Liver (tissue), 9 donors: Measurements from ENCODE around the gene RPS6KC1. TPM values are rescaled to one million over a fixed set of nuclear protein-coding genes. Genes with fewer than 3 reads are reported as not detected.
A peak's percentile ranks its signal among the peaks of the same experiment; 100 is the strongest.

Source experiments
- DNase-seq: peaks from one replicate; pipeline ENCODE4 v3.0.0-alpha.2; 2017; ENCODE audit warnings: low spot score
- H3K27ac ChIP-seq, 2 donors: one replicate each; pipeline ENCODE4 v1.7.0; 2013; ENCODE audit warnings: inconsistent platforms in 2 of 2, low read length in 2 of 2, control low read depth in 1 of 2, low read depth in 1 of 2, mild to moderate bottlenecking in 1 of 2
- H3K27me3 ChIP-seq, 4 donors: one replicate each; pipeline versions ENCODE4 v1.6.1 to v1.7.0; 2013; ENCODE audit warnings: low read length in 3 of 4, inconsistent platforms in 1 of 4, mild to moderate bottlenecking in 1 of 4, moderate library complexity in 1 of 4; ENCODE audit not compliant: control insufficient read depth in 4 of 4, insufficient read depth in 4 of 4
- H3K36me3 ChIP-seq, 4 donors: one replicate each; pipeline versions ENCODE4 v1.6.1 to v1.7.0; 2013; ENCODE audit warnings: low read length in 3 of 4, mild to moderate bottlenecking in 3 of 4, low read depth in 1 of 4, moderate library complexity in 1 of 4; ENCODE audit not compliant: control insufficient read depth in 4 of 4, insufficient read depth in 3 of 4
- H3K4me1 ChIP-seq, 4 donors: one replicate each; pipeline versions ENCODE4 v1.6.1 to v1.7.0; 2013; ENCODE audit warnings: low read length in 3 of 4, mild to moderate bottlenecking in 3 of 4, moderate library complexity in 1 of 4; ENCODE audit not compliant: control insufficient read depth in 4 of 4, insufficient read depth in 4 of 4
- H3K4me3 ChIP-seq, 3 donors: one replicate each; pipeline versions ENCODE4 v1.6.1 to v1.7.0; 2013; ENCODE audit warnings: low read length in 3 of 3, control low read depth in 1 of 3, low read depth in 1 of 3, mild to moderate bottlenecking in 1 of 3
- H3K9ac ChIP-seq, 2 donors: one replicate each; pipeline ENCODE4 v1.7.0; 2013; ENCODE audit warnings: low read length in 2 of 2, mild to moderate bottlenecking in 2 of 2, moderate library complexity in 2 of 2, control low read depth in 1 of 2, low read depth in 1 of 2
- H3K9me3 ChIP-seq, 4 donors: one replicate each; pipeline versions ENCODE4 v1.6.1 to v1.7.0; 2013; ENCODE audit warnings: low read length in 3 of 4; ENCODE audit not compliant: control insufficient read depth in 4 of 4
- ATF3 ChIP-seq: IDR thresholded peaks from 2 replicates; pipeline ENCODE4 v1.6.1; 2016; ENCODE audit warnings: antibody characterized with exemption
- CTCF ChIP-seq: fragments of 150-350 bp; IDR thresholded peaks from 2 replicates; pipeline ENCODE4 v1.5.1; 2017; ENCODE audit warnings: improper control_type of control experiment, low read depth, low read length; ENCODE audit not compliant: missing input control
- EGR1 ChIP-seq, 2 donors: IDR thresholded peaks; 2 replicates each; pipeline ENCODE4 v1.6.1; 2016 to 2018; ENCODE audit warnings: antibody characterized with exemption in 2 of 2, low read depth in 2 of 2
- FOXA2 ChIP-seq: IDR thresholded peaks from 2 replicates; pipeline ENCODE4 v1.6.1; 2016; ENCODE audit warnings: antibody characterized with exemption
- GABPA ChIP-seq, 2 donors: IDR thresholded peaks in 1 of 2; conservative IDR thresholded peaks in 1 of 2; 2 replicates each; pipeline ENCODE4 v1.6.1; 2016; ENCODE audit warnings: antibody characterized with exemption in 2 of 2, mild to moderate bottlenecking in 1 of 2, moderate library complexity in 1 of 2
- HNF4A ChIP-seq, 2 donors: conservative IDR thresholded peaks; 2 replicates each; pipeline ENCODE4 v1.6.1; 2016; ENCODE audit warnings: antibody characterized with exemption in 2 of 2, mild to moderate bottlenecking in 2 of 2
- HNF4G ChIP-seq: IDR thresholded peaks from 2 replicates; pipeline ENCODE4 v1.6.1; 2016; ENCODE audit warnings: antibody characterized with exemption
- JUND ChIP-seq, 2 donors: IDR thresholded peaks; 2 replicates each; pipeline ENCODE4 v1.6.1; 2016; ENCODE audit warnings: antibody characterized with exemption in 2 of 2
- MAX ChIP-seq: IDR thresholded peaks from 2 replicates; pipeline ENCODE4 v1.6.1; 2016; ENCODE audit warnings: antibody characterized with exemption
- RAD21 ChIP-seq, 2 donors: IDR thresholded peaks; 2 replicates each; pipeline ENCODE4 v1.6.1; 2016; ENCODE audit warnings: antibody characterized with exemption in 2 of 2, mild to moderate bottlenecking in 2 of 2
- RXRA ChIP-seq, 2 donors: IDR thresholded peaks; 2 replicates each; pipeline ENCODE4 v1.6.1; 2017 to 2018; ENCODE audit warnings: antibody characterized with exemption in 2 of 2, mild to moderate bottlenecking in 1 of 2
- SP1 ChIP-seq: IDR thresholded peaks from 2 replicates; pipeline ENCODE4 v1.6.1; 2018; ENCODE audit warnings: antibody characterized with exemption, mild to moderate bottlenecking
- TAF1 ChIP-seq: conservative IDR thresholded peaks from 2 replicates; pipeline ENCODE4 v1.6.1; 2016; ENCODE audit warnings: antibody characterized with exemption, mild to moderate bottlenecking
- YY1 ChIP-seq: IDR thresholded peaks from 2 replicates; pipeline ENCODE4 v1.6.1; 2016; ENCODE audit warnings: antibody characterized with exemption, mild to moderate bottlenecking
- ZBTB33 ChIP-seq: IDR thresholded peaks from 2 replicates; pipeline ENCODE4 v1.6.1; 2016; ENCODE audit warnings: antibody characterized with exemption
- WGBS: extraction: QIAGEN DNeasy Blood & Tissue Kit; methylation state at CpG from one replicate; pipeline ENCODE4 v1.1.7; 2013; 5-methylcytosine and 5-hydroxymethylcytosine counted together
- polyA plus RNA-seq, 2 donors: library from polyadenylated mRNA; stranded (reverse) in 1 of 2; unstranded in 1 of 2; fragments of 200-250 nt in 1 of 2; fragments of >200 nt in 1 of 2; fragmentation: Nextera tagmentation in 1 of 2; extraction: Ambion mirVana in 1 of 2; gene quantifications; one replicate each; pipeline versions ENCODE4 v1.2.1 to v1.2.3, GENCODE V29; 2013 to 2015
- total RNA-seq, 2 donors: library from RNA; depleted of rRNA; stranded (reverse); fragments of >200 nt; gene quantifications; one replicate each; pipeline ENCODE4 v1.2.3, GENCODE V29; 2014
- donor health status: healthy.
- donor health status: healthy.
- donor health status: healthy.
- donor health status: healthy.
- donor health status: healthy.

RPS6KC1 gene
- total and polyA plus RNA-seq, 4 donors = 3.5 to 15.6 (median 9.8) TPM

GRCh38 chr1:213124590-213124989 lies 73.5 kb downstream of the RPS6KC1 start:
- Histone ChIP-seq H3K9ac (no peak overlapping the region), H3K36me3 (no peaks in the 10 kb centered on the region), H3K4me1 (peaks cover 0 to 10% (median 5%) of the 10 kb centered on the region in 4 donors), H3K27ac (no peak overlapping the region), H3K9me3 (no peaks in the 10 kb centered on the region), H3K27me3 (no peaks in the 10 kb centered on the region), H3K4me3 (no peak overlapping the region)
- TF ChIP-seq EGR1 (IDR thresholded peaks at IDR 0.05; ENCODE audit: low read depth in 2 of 2) (no peak), HNF4A (conservative IDR thresholded peaks at IDR 0.05) (no peak)
- 94% methylated on average over 5 of the region's 5 CpGs for WGBS
- no peak for DNase-seq

GRCh38 chr1:213125643-213126042 lies 74.6 kb downstream of the RPS6KC1 start:
- H3K4me3 ChIP-seq = no peak overlapping the region
- H3K9ac ChIP-seq = no peak overlapping the region
- no peak overlapping the region for H3K27ac ChIP-seq
- H3K36me3 ChIP-seq = no peaks in the 10 kb centered on the region
- no peak for TF ChIP-seq CTCF
- TF ChIP-seq MAX = no peak
- TF ChIP-seq FOXA2 = no peak
- no peak for TF ChIP-seq TAF1
- TF ChIP-seq ATF3 = no peak
- TF ChIP-seq ZBTB33 = no peak
- no peak for TF ChIP-seq RXRA (IDR thresholded peaks at IDR 0.05)
- no peak for TF ChIP-seq YY1
- TF ChIP-seq HNF4A (conservative IDR thresholded peaks at IDR 0.05) = no peak
- TF ChIP-seq SP1 = no peak
- TF ChIP-seq GABPA (IDR thresholded peaks at IDR 0.05 in 1 of 2, conservative IDR thresholded peaks at IDR 0.05 in 1 of 2) = no peak
- no peak for TF ChIP-seq HNF4G
- TF ChIP-seq JUND (IDR thresholded peaks at IDR 0.05) = no peak
- WGBS = 92% methylated on average over 2 of the region's 2 CpGs
- no peak for DNase-seq
- no peaks in the 10 kb centered on the region for H3K9me3 ChIP-seq
- H3K4me1 ChIP-seq = peaks cover 0 to 8% (median 5%) of the 10 kb centered on the region in 4 donors
- no peaks in the 10 kb centered on the region for H3K27me3 ChIP-seq

- 73% methylated on average over 1 of the region's 1 CpG for WGBS
- H3K9ac ChIP-seq = no peak overlapping the region
- H3K9me3 ChIP-seq = no peaks in the 10 kb centered on the region
- no peak overlapping the region for H3K27ac ChIP-seq
- TF ChIP-seq FOXA2 (peak; percentile 47), RAD21 (IDR thresholded peaks at IDR 0.05) (no peak)
- no peaks in the 10 kb centered on the region for H3K27me3 ChIP-seq
- H3K4me1 ChIP-seq = peaks cover 0 to 8% (median 5%) of the 10 kb centered on the region in 4 donors
- no peaks in the 10 kb centered on the region for H3K36me3 ChIP-seq
- no peak overlapping the region for H3K4me3 ChIP-seq
- no peak for DNase-seq
Observed at GRCh38 chr1:213127074-213127473, 76.0 kb downstream of the RPS6KC1 start.
